GM21423 (cell line): ENCODE results near the gene TJP1.
"Not testable (repeated sequence)": the region's sequence is repeated elsewhere in the genome, so short reads cannot be mapped to it uniquely, and the experiment has no call there.

Source experiments
- ATAC-seq: cut with Tn5 transposase; IDR thresholded peaks from one replicate; pipeline ENCODE4 v1.9.1; 2021; ENCODE audit warnings: mild to moderate bottlenecking, moderate library complexity; ENCODE audit not compliant: unreplicated experiment

TJP1 gene

GRCh38 chr15:29685156-29686078, 136.9 kb downstream of the TJP1 start:
- no peak for ATAC-seq

GRCh38 chr15:29682781-29683180, 139.5 kb downstream of the TJP1 start:
- no peak for ATAC-seq

- ATAC-seq, result no peak
These were observed 139.9 kb downstream of the TJP1 start for GRCh38 chr15:29682361-29682760.

- ATAC-seq, result no peak
These were observed 140.3 kb downstream of the TJP1 start for GRCh38 chr15:29681946-29682345.

- no peak for ATAC-seq
These were observed 141.0 kb downstream of the TJP1 start for GRCh38 chr15:29681166-29681845.

- ATAC-seq, result no peak
These were observed 141.7 kb downstream of the TJP1 start for GRCh38 chr15:29680465-29681165.

GRCh38 chr15:29678504-29679034, 143.7 kb downstream of the TJP1 start:
- ATAC-seq, result no peak

- no peak for ATAC-seq
These were observed 144.3 kb downstream of the TJP1 start for GRCh38 chr15:29677871-29678461.

GRCh38 chr15:29677455-29677854, 144.8 kb downstream of the TJP1 start:
- no peak for ATAC-seq

GRCh38 chr15:29676961-29677402, 145.3 kb downstream of the TJP1 start:
- ATAC-seq, result no peak

- ATAC-seq, result not testable (repeated sequence)
These were observed 145.8 kb downstream of the TJP1 start for GRCh38 chr15:29676374-29676960.

- ATAC-seq, result no peak
These were observed 146.4 kb downstream of the TJP1 start for GRCh38 chr15:29675791-29676301.

GRCh38 chr15:29674661-29675533, 147.4 kb downstream of the TJP1 start:
- ATAC-seq, result no peak

GRCh38 chr15:29672923-29673809, 149.1 kb downstream of the TJP1 start:
- no peak for ATAC-seq

GRCh38 chr15:29672446-29672845, 149.8 kb downstream of the TJP1 start:
- ATAC-seq, result no peak

- not testable (repeated sequence) for ATAC-seq
These were observed 150.2 kb downstream of the TJP1 start for GRCh38 chr15:29672046-29672445.

GRCh38 chr15:29670998-29671981, 151.0 kb downstream of the TJP1 start:
- no peak for ATAC-seq
